OCI-LY3 (cell line): ENCODE measurements around the gene SUN3.

Experiments
- CTCF ChIP-seq: fragments of 200-600, 300-600 bp; sonication (generic); IDR thresholded peaks from 2 replicates; pipeline ENCODE4 v1.5.1; 2014; ENCODE audit warnings: antibody characterized with exemption, low read length, low read depth
- EZH2phosphoT487 ChIP-seq: fragments of 200-600 bp; shearing (Covaris generic); IDR thresholded peaks from 2 replicates; pipeline ENCODE4 v1.6.1; 2018; ENCODE audit warnings: antibody characterized with exemption, mixed run types, low read depth

GRCh38 chr7:48052748-48053147, 23.8 kb upstream of the SUN3 start:
- no peak for TF ChIP-seq EZH2phosphoT487
- TF ChIP-seq CTCF: no peak
